GM23248 (cell line): ENCODE results near the gene RICTOR. TPM values are rescaled to one million over a fixed set of nuclear protein-coding genes. Genes with fewer than 3 reads are reported as not detected.

Source experiments
- DNase-seq: peaks from one replicate; pipeline ENCODE4 v3.0.0-alpha.2; 2015
- H2AFZ ChIP-seq: fragments of 200-600 bp; sonication (generic); 2 replicates; pipeline ENCODE4 v1.6.1; 2016; ENCODE audit warnings: antibody characterized with exemption
- H3F3A ChIP-seq: fragments of 200-600 bp; sonication (generic); 2 replicates; pipeline ENCODE4 v1.6.1; 2016; ENCODE audit warnings: mild to moderate bottlenecking, antibody characterized with exemption, mixed run types; ENCODE audit not compliant: insufficient read depth
- H3K27ac ChIP-seq: fragments of 200-600 bp; sonication (generic); 2 replicates; pipeline ENCODE4 v1.5.1; 2016; ENCODE audit warnings: mild to moderate bottlenecking
- H3K27me3 ChIP-seq: fragments of 200-600 bp; sonication (generic); replicated peaks from 2 replicates; pipeline ENCODE4 v1.6.1; 2016; ENCODE audit warnings: mild to moderate bottlenecking; ENCODE audit not compliant: insufficient read depth
- H3K36me3 ChIP-seq: fragments of 200-600 bp; sonication (generic); 2 replicates; pipeline ENCODE4 v1.6.1; 2016; ENCODE audit warnings: low read depth, mild to moderate bottlenecking
- H3K4me1 ChIP-seq: fragments of 200-600 bp; sonication (generic); 2 replicates; pipeline ENCODE4 v1.6.1; 2016; ENCODE audit warnings: mild to moderate bottlenecking; ENCODE audit not compliant: insufficient read depth
- H3K4me2 ChIP-seq: fragments of 200-600 bp; sonication (generic); one replicate; pipeline ENCODE4 v1.6.1; 2016; ENCODE audit warnings: mild to moderate bottlenecking; ENCODE audit not compliant: unreplicated experiment
- H3K4me3 ChIP-seq: fragments of 200-600 bp; sonication (generic); 2 replicates; pipeline ENCODE4 v1.5.1; 2016; ENCODE audit warnings: mild to moderate bottlenecking
- H3K79me2 ChIP-seq: fragments of 200-600 bp; sonication (generic); 2 replicates; pipeline ENCODE4 v1.6.1; 2016; ENCODE audit warnings: mild to moderate bottlenecking; ENCODE audit not compliant: insufficient read depth
- H3K9ac ChIP-seq: fragments of 200-600 bp; sonication (generic); 2 replicates; pipeline ENCODE4 v1.6.1; 2016; ENCODE audit warnings: mild to moderate bottlenecking
- H3K9me2 ChIP-seq: fragments of 200-600 bp; sonication (generic); 2 replicates; pipeline ENCODE4 v1.6.1; 2016; ENCODE audit warnings: mixed run types, mild to moderate bottlenecking, moderate library complexity; ENCODE audit not compliant: insufficient read depth
- H3K9me3 ChIP-seq: fragments of 200-600 bp; sonication (generic); one replicate; pipeline ENCODE4 v1.6.1; 2017; ENCODE audit warnings: low read depth
- H4K20me1 ChIP-seq: fragments of 200-600 bp; sonication (generic); 2 replicates; pipeline ENCODE4 v1.6.0; 2016; ENCODE audit not compliant: insufficient read depth
- EZH2 ChIP-seq: fragments of 200-600 bp; sonication (generic); IDR thresholded peaks from 2 replicates; pipeline ENCODE4 v1.6.1; 2018; ENCODE audit warnings: antibody characterized with exemption, mild to moderate bottlenecking; ENCODE audit not compliant: insufficient read depth, poor library complexity, severe bottlenecking
- EZH2phosphoT487 ChIP-seq: fragments of 200-600 bp; sonication (generic); IDR thresholded peaks from 2 replicates; pipeline ENCODE4 v1.6.1; 2018; ENCODE audit warnings: antibody characterized with exemption, moderate library complexity, mild to moderate bottlenecking, low read depth; ENCODE audit not compliant: insufficient read depth
- WGBS, 2 experiments: methylation state at CpG; one replicate each; pipeline ENCODE4 v1.1.6; 2015 to 2017; ENCODE audit warnings: low lambda C conversion rate in 2 of 2, low coverage in 1 of 2; ENCODE audit errors: missing lambda C conversion rate in 2 of 2; 5-methylcytosine and 5-hydroxymethylcytosine counted together
- in situ Hi-C: fragments of 300-500 bp; cut with MboI; formaldehyde crosslinking; loops from 2 replicates; pipeline ENCODE4 v1.15.0; 2020
- polyA plus RNA-seq: library from polyadenylated mRNA; unstranded; fragments of >200 nt; fragmentation: Nextera tagmentation; extraction: Ambion mirVana; gene quantifications from 2 replicates; pipeline ENCODE4 v1.2.1, GENCODE V29; 2016
- total RNA-seq: library from RNA; depleted of rRNA; stranded (reverse); fragments of >200 nt; shearing (Covaris generic); gene quantifications from 2 replicates; pipeline ENCODE4 v1.2.3, GENCODE V29; 2014

The RICTOR gene
- total and polyA plus RNA-seq, 2 experiments from 2014 or later, result 5.7 to 12.5 TPM

GRCh38 chr5:39058178-39058921, 15.8 kb downstream of the RICTOR start:
- H3K36me3 ChIP-seq, result no peaks in the 10 kb centered on the region
- peak overlapping the region; percentile 4; the same call in 1 of the 2 replicates for H2AFZ ChIP-seq
- H3K9ac ChIP-seq, result peak overlapping the region; percentile 65
- H4K20me1 ChIP-seq, result no peaks in the 10 kb centered on the region
- TF ChIP-seq EZH2, result no peak
- TF ChIP-seq EZH2phosphoT487, result no peak
- peak overlapping the region; percentile 94 for H3K4me2 ChIP-seq
- in situ Hi-C loops, result no loop called here
- H3K9me3 ChIP-seq, result no peaks in the 10 kb centered on the region
- H3K4me3 ChIP-seq, result peak overlapping the region; percentile 75
- no peaks in the 10 kb centered on the region for H3K27me3 ChIP-seq
- peaks cover 30% of the 10 kb centered on the region for H3K4me1 ChIP-seq
- H3K79me2 ChIP-seq, result peaks cover 98% of the 10 kb centered on the region
- no peak overlapping the region for H3K27ac ChIP-seq
- 36 to 44% methylated on average over 2 of the region's 2 CpGs for WGBS, 2 experiments
- DNase-seq, result no peak
- H3K9me2 ChIP-seq, result no peaks in the 10 kb centered on the region
- peaks cover 6% of the 10 kb centered on the region; the same call in 1 of the 2 replicates for H3F3A ChIP-seq

- Histone ChIP-seq H3K4me3 (peak overlapping the region; percentile 75), H3K9me3 (no peaks in the 10 kb centered on the region), H3K27me3 (no peaks in the 10 kb centered on the region), H4K20me1 (no peaks in the 10 kb centered on the region), H3K27ac (no peak overlapping the region), H3K79me2 (peaks cover 98% of the 10 kb centered on the region), H3K4me2 (peak overlapping the region; percentile 94), H3K36me3 (no peaks in the 10 kb centered on the region), H3K9me2 (no peaks in the 10 kb centered on the region), H3K9ac (peak overlapping the region; percentile 65), H2AFZ (peak overlapping the region; percentile 4; the same call in 1 of the 2 replicates), H3K4me1 (peaks cover 24% of the 10 kb centered on the region), H3F3A (peaks cover 3% of the 10 kb centered on the region; the same call in 1 of the 2 replicates)
- 1 to 2% methylated on average over 2 of the region's 2 CpGs for WGBS, 2 experiments
- in situ Hi-C loops, result no loop called here
- no peak for DNase-seq
- no peak for TF ChIP-seq EZH2phosphoT487
- TF ChIP-seq EZH2, result no peak
These were observed 16.5 kb downstream of the RICTOR start for GRCh38 chr5:39057734-39058133.

GRCh38 chr5:39055768-39056398, 18.3 kb downstream of the RICTOR start:
- peaks cover 98% of the 10 kb centered on the region for H3K79me2 ChIP-seq
- H3K9me2 ChIP-seq, result no peaks in the 10 kb centered on the region
- no peak overlapping the region for H3K27ac ChIP-seq
- H3K4me1 ChIP-seq, result peaks cover 19% of the 10 kb centered on the region
- H3K9ac ChIP-seq, result no peak overlapping the region
- TF ChIP-seq EZH2 (no peak), EZH2phosphoT487 (no peak)
- H2AFZ ChIP-seq, result no peak overlapping the region
- no peak overlapping the region for H3K4me2 ChIP-seq
- H3K9me3 ChIP-seq, result no peaks in the 10 kb centered on the region
- WGBS, 2 experiments, result 57 to 59% methylated on average over 5 of the region's 5 CpGs
- H3K36me3 ChIP-seq, result no peaks in the 10 kb centered on the region
- H3K27me3 ChIP-seq, result no peaks in the 10 kb centered on the region
- in situ Hi-C loops, result no loop called here
- no peaks in the 10 kb centered on the region for H4K20me1 ChIP-seq
- no peaks in the 10 kb centered on the region for H3F3A ChIP-seq
- no peak overlapping the region for H3K4me3 ChIP-seq
- DNase-seq, result no peak

- WGBS, 2 experiments, result 57 to 69% methylated on average over 3 of the region's 3 CpGs
- no peak overlapping the region for H2AFZ ChIP-seq
- H3K27me3 ChIP-seq, result no peaks in the 10 kb centered on the region
- no peaks in the 10 kb centered on the region for H3F3A ChIP-seq
- H3K9ac ChIP-seq, result no peak overlapping the region
- no peak overlapping the region for H3K27ac ChIP-seq
- no peaks in the 10 kb centered on the region; the same call in 1 of the 2 replicates for H3K36me3 ChIP-seq
- H3K4me3 ChIP-seq, result no peak overlapping the region
- no peaks in the 10 kb centered on the region for H3K9me2 ChIP-seq
- in situ Hi-C loops, result no loop called here
- peaks cover 98% of the 10 kb centered on the region for H3K79me2 ChIP-seq
- no peak for DNase-seq
- H3K4me1 ChIP-seq, result peaks cover 19% of the 10 kb centered on the region
- no peaks in the 10 kb centered on the region for H3K9me3 ChIP-seq
- H3K4me2 ChIP-seq, result no peak overlapping the region
- no peaks in the 10 kb centered on the region for H4K20me1 ChIP-seq
- TF ChIP-seq EZH2 (no peak), EZH2phosphoT487 (no peak)
These were observed 19.0 kb downstream of the RICTOR start for GRCh38 chr5:39055027-39055767.
